NCI-H2081 (cell line): ENCODE data around the gene FBLN5.

Source experiments
- DNase-seq, 2 experiments: peaks; one replicate each; lab custom pipeline; 2025; lab: John Stamatoyannopoulos, UW

FBLN5 gene, protein sequence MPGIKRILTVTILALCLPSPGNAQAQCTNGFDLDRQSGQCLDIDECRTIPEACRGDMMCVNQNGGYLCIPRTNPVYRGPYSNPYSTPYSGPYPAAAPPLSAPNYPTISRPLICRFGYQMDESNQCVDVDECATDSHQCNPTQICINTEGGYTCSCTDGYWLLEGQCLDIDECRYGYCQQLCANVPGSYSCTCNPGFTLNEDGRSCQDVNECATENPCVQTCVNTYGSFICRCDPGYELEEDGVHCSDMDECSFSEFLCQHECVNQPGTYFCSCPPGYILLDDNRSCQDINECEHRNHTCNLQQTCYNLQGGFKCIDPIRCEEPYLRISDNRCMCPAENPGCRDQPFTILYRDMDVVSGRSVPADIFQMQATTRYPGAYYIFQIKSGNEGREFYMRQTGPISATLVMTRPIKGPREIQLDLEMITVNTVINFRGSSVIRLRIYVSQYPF

DNA sequence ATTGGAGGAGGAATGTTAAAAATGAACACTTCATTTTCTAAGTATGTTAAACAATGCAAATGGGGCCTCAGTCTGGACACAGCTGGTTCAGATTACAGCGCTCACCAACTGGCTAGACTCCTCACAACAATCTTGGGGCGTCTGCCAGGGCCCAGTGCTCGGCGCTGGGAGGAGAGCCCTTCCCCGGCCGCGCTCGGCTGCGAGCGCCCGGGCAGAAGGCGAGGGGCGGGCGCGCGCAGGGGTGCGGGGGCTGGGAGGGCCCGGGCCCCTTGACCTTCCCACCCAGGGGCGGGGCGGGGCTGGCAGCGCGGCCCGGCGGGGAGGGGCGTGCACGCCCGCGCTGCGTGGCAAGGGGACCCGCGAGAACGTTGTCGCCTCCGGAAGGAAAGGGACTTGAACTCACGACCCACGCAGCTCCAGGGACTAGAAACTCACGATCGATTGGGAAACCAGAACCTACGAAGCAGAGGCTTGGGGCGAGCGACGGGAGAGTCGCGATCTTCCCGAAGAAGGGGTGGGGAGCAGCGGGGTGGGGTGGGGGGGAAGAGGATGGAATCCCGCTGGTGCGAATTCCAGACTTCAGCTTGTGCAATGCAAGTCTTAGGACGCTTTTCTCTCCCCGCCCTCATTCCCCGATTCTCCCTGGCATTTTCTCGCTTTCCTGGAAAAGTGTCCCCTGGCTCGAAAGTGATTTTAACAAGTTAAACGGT is at the start of gene FBLN5:
TSS of gene FBLN5 (minus strand) at position 220 of the 710 bp plus-strand sequence. CDS start 465 bp downstream, outside the sequence.
- no peak for DNase-seq

DNA sequence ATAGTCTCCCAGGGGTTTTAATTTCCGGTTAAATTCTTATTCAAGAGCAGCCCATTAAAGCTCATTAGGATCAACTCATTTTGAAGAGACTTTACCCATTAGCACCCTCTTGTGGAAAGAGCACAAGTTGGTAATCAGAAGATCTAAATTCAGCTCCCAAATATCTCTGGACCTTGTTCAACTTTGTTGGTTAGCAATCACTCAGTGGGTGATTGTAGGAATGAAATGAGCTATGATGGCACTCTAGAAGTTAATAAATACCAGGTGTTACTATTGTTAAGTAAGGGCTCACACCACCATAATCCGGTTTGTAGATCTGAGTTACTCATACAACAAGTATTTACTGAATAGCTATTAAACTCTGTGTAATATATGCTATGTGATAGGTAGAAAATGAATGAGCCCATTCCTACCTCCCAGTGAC is 49.5 kb upstream of the FBLN5 start:
- DNase-seq, result peak; percentile 48 to 68

DNA sequence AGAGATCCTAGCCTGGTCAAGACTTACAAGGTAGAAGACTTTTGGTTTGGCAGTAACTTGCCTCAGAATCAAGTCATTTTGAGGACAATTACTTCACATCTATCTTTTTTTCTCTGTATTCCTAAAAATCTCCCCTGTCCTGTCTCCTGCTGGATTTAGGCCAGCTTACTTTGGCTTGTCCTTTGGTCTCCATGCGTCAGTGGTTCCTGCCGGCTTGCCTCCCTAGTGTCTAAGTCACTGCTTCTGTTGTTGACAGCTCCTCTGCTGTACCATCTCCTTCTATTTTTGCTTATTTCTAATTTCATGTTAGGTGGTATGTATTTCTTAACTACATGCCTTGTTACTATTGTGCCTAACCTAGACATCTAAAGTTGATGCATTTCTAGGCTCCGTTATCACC is 39.7 kb upstream of the FBLN5 start:
- no peak for DNase-seq

DNA sequence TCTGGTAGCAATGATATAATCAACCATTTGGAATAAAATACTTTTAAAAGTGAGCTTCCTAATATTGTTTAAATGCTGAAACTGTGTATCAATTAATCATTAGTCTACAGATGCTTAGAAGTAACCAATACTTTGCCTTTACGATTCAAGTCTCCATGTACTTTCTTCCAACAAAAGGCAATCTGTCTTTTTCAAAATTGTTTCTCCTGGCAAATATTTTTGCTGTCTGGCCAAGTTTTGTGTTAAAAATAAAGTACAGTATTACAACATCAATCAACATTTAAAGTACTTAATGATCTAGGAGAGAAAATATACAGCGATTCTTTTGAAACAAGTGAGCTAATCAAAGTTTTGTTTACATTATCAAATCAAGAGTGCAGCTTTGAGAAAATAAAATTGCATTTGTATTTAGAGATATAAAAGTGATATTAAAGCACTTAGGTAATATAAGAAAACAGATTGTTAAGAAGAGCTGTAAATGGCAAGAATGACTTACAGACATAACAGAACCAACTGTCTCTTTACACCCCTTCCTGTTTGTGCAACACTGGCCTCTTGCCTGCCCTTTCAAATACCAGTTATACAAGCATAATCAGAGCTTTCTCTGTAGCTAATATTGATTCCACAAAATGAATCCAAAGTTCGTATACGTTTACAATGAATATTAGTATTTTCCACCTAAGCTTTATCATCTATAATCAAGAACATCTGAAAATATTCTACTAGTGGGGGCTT is 38.2 kb upstream of the FBLN5 start:
- DNase-seq, result no peak

DNA sequence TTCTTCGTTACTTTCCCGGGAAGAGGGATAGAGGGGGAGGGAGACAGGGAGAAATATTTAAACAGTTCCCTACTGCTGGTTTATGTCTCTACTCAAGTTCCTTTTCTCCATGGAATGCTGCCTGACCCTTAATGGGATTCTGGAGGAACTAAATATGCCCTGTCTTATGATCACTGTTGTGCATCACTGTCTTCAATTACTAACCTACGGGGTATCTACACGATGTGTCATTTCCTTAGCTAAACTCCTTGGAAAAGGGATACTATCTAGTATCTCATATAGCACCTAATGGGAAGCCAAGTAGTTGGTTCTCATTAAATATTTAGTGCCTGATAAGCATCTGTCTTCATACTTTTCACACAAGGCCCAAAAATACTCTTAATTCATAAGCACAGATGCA is 37.5 kb upstream of the FBLN5 start:
- no peak for DNase-seq

DNA sequence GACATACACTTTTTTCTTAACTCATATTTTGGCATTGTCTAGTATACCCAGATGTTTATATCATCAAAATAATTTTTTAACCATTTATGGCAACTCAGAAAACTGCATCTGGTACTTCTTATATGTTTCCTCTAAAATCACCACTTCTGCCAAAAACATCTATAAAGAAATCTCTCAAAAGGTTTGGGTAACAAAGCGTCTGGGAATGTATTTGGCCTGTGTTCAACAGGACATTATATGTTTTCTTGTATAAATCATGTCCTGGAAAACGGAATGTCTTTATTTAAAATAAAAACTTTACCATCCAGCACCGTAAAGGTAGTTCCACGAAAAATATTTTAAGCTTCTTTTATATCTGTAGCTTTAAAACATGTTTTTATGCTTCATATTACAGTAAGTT is 36.1 kb upstream of the FBLN5 start:
- DNase-seq, result no peak

DNA sequence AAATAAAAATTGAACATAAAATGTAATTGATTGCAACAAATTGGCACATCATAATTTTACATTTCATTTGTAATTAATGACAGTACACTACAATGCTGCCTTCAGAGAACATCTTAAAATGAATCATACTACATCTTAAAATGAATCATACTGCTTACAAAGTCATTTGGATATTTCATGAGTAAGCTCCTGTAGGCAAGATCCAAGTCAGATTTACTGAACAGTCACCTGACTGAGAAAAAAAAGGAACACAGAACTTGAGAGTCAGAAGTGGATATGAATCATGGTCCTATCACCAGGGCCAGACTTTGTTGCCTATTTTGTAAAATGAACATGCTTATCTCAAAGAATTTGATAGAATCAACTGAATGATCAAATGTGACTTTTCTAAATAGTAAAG is 32.7 kb upstream of the FBLN5 start:
- DNase-seq, result no peak

DNA sequence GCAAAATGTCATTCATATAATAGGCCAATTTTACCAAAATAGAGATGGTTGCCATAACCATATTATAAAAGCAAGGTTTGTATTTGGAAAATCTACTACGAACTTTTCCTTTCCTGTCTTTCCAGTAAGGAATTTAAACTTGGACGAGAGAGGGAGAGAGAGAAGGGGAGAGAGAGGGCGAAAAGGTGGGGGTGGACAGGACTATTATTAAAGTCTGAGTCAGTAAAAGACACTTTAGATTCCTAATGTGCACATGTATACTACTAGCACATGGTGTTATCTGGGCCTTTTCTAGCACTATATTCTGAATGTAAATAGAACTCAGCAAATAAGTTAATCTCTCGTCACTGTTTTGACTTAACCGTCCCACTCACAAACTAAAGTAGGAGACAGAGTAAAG is 30.4 kb upstream of the FBLN5 start:
- no peak for DNase-seq

DNA sequence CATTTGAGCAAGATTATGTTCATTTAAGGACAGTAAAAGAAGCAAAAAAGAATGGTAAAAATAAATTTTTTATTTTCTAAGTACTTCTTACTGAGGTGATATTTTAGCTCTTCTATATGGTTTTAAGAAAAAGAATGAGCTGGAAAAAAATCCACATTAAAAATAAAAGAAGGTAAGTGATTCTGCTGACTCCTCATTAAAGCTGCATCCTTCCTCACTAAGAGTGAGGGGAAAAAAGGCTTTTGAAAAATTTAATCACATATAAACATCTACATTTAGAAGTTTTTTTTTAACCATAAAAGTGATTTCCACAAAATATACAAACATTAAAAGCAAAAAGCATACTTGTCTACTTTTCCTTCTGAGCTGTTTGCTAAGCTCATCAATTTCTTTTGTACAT is 28.3 kb upstream of the FBLN5 start:
- no peak for DNase-seq

DNA sequence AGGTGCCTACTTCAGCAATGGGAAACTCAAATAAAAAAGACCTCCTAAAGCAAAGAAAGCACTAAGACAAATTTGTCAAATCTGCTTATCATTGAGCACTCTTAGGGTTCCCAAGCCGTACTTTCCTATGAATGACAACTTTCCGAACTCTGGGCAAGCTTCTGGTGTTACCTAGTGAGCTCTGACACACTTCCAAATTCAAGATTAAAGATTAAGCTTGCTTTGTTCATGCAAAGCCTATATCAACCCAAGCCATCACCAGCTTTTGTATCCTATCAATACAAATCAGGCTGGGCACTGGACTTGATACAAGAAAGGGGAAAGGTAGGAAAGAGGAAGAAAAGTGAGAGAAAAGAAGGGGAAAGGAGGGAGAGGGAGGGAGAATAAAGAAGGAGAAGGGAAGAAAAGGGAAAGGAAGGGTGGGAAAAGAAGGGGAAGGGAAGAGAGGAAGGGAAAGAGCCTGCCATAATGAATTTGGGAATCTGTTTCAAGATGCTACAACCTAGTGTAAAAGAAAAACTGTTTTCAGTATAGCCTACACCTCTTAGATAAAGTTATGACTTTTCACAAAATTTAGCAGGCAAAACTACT is 23.8 kb upstream of the FBLN5 start:
- no peak for DNase-seq

DNA sequence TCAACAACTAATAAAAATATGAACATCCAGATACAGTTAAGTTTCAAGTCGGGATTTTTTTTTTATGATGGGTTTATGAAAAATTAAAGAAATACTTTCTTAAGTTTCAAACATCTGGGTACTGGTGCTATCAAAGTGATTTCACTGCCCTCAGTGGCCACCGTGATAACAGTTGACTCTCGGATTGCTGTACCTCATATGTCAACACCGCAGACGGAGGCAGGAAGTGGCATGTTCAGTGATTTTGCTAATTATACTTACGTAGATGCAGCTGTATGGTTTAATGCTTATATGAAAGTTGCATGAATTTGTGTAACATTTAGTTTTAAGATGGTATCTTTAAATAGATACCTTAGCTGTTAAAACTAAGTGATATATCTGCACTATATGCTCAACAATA is 20.8 kb upstream of the FBLN5 start:
- peak in 1 of 2 experiments; percentile 43 for DNase-seq

DNA sequence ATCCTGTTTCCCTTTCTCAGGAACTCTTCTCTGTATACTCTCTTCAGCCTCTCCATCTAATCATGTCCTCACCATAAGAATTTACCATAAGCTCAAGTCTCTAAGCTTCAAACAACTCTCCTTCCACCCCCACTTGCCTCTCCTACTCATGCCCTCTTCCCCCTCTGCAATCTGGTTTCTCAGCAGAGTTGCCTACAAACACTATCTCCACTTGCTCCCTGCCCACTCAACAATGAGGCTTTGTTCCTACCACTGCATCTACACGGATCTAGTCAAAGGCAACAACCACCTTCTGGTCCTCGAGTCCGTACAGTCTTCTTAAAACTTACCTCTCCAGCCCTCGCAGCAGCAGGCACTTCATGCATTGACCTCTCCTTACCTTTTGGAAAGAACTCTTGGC is 17.2 kb upstream of the FBLN5 start:
- DNase-seq, result no peak

DNA sequence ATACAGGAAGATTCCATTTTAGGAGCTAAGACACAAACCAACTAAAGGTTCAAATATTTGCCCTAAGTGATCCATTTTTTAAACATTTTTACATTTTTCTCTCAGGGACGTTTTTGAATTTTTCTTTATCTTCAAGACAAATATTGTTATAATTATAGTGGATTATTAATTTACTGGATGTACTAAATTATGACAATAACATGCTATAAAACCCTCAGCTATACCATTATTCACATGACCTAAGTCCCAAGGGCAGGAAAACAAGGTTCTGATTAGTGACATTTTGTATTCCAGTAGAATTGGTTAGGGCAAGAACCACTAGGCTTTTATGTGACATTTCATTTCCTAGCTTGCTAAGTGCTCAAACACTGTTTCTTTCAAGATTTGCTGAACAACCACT is 16.5 kb upstream of the FBLN5 start:
- no peak for DNase-seq

DNA sequence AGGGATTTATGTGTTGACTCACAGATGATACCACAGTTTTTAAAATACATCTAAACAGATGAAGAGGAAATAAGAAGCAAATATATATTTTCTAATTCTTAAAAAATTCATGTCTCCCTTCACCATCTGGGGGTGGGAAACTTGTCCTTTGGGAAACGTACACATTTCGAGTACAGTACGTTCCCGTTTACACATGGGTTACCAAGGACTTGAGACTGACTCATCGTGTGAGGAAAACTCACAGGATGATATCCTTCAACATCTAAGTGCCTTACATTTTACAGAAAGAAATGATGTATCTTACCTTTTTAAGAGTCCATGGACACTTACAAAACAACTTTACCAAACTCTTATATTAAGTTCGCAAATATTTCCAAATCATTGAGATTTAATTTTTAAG is 16.0 kb upstream of the FBLN5 start:
- no peak for DNase-seq

DNA sequence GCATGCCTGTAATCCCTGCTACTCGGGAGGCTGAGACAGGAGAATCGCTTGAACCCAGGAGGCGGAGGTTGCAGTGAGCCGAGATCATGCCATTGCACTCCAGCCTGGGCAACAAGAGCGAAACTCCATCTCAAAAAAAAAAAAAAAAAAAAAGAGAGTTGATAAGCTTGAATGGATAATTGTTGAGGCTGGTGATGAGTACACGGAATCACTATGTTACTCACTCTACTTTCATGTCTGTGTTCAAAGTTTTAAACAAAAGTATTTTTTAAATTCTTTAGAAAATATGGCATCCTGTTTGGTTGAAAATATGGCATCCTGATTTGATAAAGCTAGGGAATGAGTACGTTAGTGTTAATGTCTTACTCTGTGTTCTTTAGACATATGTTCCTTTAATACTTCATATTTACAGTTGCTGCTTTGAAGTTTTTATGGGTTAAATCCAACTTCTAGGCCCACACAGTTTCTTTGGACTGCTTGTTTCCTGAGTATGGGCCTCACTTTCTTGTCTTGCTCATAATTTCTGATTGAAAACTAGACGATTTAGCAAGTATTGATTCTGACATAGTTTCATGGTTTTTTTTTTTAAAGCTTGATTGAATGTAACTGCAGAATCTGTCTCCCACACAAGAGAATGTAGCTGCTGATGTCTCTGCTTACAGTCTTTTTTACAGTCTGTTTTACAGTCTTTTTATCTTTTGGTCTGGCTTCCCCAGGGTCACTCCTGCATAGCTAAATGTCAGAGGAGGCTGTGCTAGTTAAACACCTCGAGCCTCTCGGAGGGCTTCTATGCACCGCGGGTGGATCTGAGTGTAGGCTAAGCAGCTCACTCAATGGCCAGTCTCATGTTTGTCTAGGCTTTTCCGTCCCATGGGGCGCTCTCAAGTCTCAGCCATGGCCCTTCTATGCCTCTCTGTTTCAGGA is 14.1 kb upstream of the FBLN5 start:
- DNase-seq, result no peak

DNA sequence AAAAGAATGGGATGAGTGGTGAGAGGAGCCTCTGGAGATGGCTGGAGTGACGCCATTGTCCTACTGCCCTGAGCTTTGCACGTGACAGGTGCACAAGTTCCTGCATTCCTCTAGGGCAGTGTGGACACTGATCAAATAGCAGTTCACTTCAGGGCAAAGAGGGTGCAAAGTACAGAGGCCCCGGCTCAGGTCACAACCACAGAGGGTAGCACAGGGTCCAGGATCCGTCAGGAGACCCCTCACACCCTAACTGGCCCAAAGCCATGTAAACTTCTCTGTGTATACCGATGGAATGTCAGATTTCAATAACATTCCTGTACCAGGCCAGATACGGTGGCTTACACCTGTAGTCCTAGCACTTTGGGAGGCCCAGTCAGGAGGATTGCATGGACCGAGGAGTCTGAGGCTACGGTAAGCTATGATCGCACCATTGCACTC is 10.4 kb upstream of the FBLN5 start:
- DNase-seq, result no peak

DNA sequence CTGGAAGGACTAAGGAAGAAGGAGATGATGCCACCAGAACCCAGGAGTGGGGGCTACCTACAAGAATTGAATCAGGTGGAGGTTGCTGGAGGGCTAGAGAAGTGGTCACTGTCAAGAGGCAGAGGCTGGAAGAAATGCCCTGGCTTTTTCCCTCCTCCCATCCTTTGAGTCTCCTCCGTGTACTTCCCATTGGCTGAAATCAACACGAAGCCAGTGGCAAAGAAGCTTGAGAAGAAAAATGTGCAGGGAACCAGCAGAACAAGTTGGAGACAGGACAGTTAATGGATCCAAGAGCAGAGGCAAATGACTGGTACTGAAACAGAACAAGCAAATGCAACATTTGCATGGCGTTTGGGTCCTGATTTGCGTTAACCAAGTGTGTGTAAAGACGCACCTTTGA is 9.1 kb upstream of the FBLN5 start:
- no peak for DNase-seq

DNA sequence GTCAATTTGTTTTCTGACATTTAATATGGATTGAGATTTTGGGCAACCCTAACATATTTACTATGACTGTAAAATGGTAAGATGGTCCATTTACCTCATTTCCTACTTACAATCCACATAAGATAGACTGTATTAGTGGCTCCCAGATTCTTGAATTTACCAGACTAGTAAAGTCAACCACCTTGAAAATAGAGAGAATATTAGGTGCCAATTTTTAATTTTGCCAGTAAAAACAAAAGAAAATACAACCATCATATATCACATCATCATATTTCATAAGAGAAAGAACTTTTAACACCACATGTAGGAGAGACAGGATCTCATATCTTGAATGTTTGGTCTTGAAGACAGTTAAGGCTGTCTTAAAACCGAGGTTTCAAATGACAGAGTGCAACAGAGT is 7.7 kb upstream of the FBLN5 start:
- DNase-seq, result no peak

DNA sequence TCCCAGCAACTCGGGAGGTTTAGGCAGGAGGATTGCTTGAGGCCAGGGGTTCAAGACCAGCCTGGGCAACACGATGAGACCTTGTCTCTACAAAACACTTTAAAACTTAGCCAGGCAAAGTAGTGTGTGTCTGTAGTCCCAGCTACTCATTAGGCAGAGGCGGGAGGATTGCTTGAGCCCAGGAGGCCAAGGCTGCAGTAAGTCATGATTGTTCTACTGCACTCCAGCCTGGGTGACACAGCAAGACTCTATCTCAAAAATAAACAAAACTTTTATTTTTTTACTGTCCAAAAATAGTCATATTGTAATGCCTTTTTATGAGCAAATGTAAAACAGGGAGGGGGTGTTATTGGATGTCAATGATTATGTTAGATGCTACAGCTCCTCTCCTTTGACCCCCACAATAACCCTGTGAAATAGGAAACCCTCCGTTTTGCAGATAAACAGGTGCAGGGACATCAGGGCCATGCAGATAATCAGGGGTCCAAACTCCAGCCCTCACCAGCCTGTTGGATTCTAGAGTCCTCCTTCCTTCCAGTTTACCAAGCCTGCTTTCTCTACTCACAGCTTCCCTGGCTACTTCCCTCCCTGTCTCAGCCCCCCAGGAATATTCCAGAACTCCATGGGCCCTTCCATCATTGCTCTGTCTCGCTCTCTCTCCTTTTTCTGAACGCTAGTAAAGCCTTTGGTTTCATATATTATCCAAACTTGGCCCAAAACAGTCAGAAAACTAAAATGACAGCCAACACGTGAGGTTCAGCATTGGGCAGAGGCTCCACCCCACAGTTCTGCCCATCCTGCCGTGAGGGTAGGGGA is 5.9 kb upstream of the FBLN5 start:
- no peak for DNase-seq
